Measurements from ENCODE around the gene INHBC.
"Not testable (repeated sequence)": the region's sequence is repeated elsewhere in the genome, so short reads cannot be mapped to it uniquely, and the experiment has no call there.

Gene INHBC

GRCh38 chr12:57487597-57488401 lies 53.2 kb downstream of the INHBC start, which contains the start of gene MARS1:
TSS of gene MARS1 (plus strand) at chr12:57488068. CDS start at chr12:57488091, 23 bp downstream.
- peak; percentile 100 for DNase-seq

- no peak for DNase-seq
Measured at GRCh38 chr12:57488402-57489156, 54.0 kb downstream of the INHBC start.

GRCh38 chr12:57489157-57489641 lies 54.6 kb downstream of the INHBC start:
- no peak for DNase-seq

GRCh38 chr12:57490126-57490525 lies 55.5 kb downstream of the INHBC start:
- DNase-seq, result no peak

- no peak for DNase-seq
Measured at GRCh38 chr12:57491393-57492280, 57.1 kb downstream of the INHBC start.

GRCh38 chr12:57495051-57495701 lies 60.6 kb downstream of the INHBC start:
- DNase-seq, result not testable (repeated sequence)

GRCh38 chr12:57496822-57497221 lies 62.2 kb downstream of the INHBC start:
- no peak for DNase-seq

GRCh38 chr12:57497223-57498131 lies 62.9 kb downstream of the INHBC start:
- no peak for DNase-seq

GRCh38 chr12:57498132-57498502 lies 63.5 kb downstream of the INHBC start:
- DNase-seq, result no peak

- DNase-seq, result no peak
Measured at GRCh38 chr12:57498571-57498970, 64.0 kb downstream of the INHBC start.

- no peak for DNase-seq
Measured at GRCh38 chr12:57500213-57500612, 65.6 kb downstream of the INHBC start.

Data from GOT3 (cell line).